Fibroblast of villous mesenchyme (primary cell): ENCODE data around the gene CHRD. TPM values are rescaled to one million over a fixed set of nuclear protein-coding genes. Genes with fewer than 3 reads are reported as not detected.

Experiments used
- DNase-seq: peaks from one replicate; pipeline ENCODE4 v3.0.0-alpha.2; 2010; ENCODE audit warnings: low read depth
- H3K4me3 ChIP-seq: 2 replicates; pipeline ENCODE4 v1.5.1; 2011; ENCODE audit warnings: low read depth, mild to moderate bottlenecking, low read length
- CTCF ChIP-seq: IDR thresholded peaks from 2 replicates; pipeline ENCODE4 v1.5.1; 2012; ENCODE audit warnings: low read depth, mild to moderate bottlenecking, low read length; ENCODE audit not compliant: insufficient read depth
- total RNA-seq: library from RNA; depleted of rRNA; stranded (reverse); fragments of >200 nt; gene quantifications from 2 replicates; pipeline ENCODE4 v1.2.3, GENCODE V29; 2012

CHRD gene
- total RNA-seq, 1 donor: 1.7 TPM

GRCh38 chr3:184362668-184363546 lies 16.9 kb upstream of the CHRD start:
- peak; percentile 98 for DNase-seq
- peak; percentile 54 for TF ChIP-seq CTCF
- H3K4me3 ChIP-seq: peak overlapping the region; percentile 84

GRCh38 chr3:184366619-184367289 lies 13.1 kb upstream of the CHRD start:
- no peak for TF ChIP-seq CTCF
- DNase-seq: peak; percentile 26
- no peak overlapping the region for H3K4me3 ChIP-seq

GRCh38 chr3:184368116-184368515 lies 11.7 kb upstream of the CHRD start:
- DNase-seq: no peak
- no peak for TF ChIP-seq CTCF
- no peak overlapping the region for H3K4me3 ChIP-seq

GRCh38 chr3:184368586-184369183 lies 11.2 kb upstream of the CHRD start:
- no peak for TF ChIP-seq CTCF
- H3K4me3 ChIP-seq: no peak overlapping the region
- DNase-seq: no peak

GRCh38 chr3:184371570-184372018 lies 8.3 kb upstream of the CHRD start:
- no peak overlapping the region for H3K4me3 ChIP-seq
- peak; percentile 82 for DNase-seq
- peak; percentile 99 for TF ChIP-seq CTCF

- DNase-seq: no peak
- H3K4me3 ChIP-seq: no peak overlapping the region
- TF ChIP-seq CTCF: no peak
Observed at GRCh38 chr3:184372296-184372821, 7.5 kb upstream of the CHRD start.
